ENCODE results near the gene PDZRN3. TPM values are rescaled to one million over a fixed set of nuclear protein-coding genes. Genes with fewer than 3 reads are reported as not detected.

Gene PDZRN3
- total and polyA plus RNA-seq, 2 experiments from 2014 or later = 7.5 to 14.0 TPM

DNA sequence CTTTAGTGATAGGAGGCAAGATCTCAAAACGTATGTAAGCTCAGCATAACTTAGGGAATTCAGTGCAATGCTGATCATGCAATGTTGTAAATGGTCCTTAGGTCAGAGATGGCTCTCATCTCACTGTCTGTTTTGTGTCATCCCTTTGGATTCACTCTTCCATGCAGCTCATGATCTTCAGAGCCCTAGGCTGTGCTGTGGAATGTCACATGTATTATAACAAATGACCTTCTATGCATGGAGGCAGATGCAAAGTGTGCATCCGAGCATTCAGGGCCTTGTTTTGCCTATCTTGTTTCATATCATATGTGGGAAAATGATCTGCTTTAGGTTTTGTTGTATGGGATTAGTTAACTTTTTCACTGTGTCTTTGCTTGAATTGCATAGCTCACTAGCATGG is 40.5 kb upstream of the PDZRN3 start:
- Histone ChIP-seq H3F3A (replicated peaks; ENCODE audit: low read depth) (no peaks in the 10 kb centered on the region), H3K36me3 (ENCODE audit: insufficient read depth) (no peaks in the 10 kb centered on the region), H3K9me2 (ENCODE audit: insufficient read depth) (no peaks in the 10 kb centered on the region), H3K4me3 (no peak overlapping the region), H3K4me2 (no peak overlapping the region), H3K79me2 (replicated peaks; ENCODE audit: insufficient read depth) (no peaks in the 10 kb centered on the region), H3K4me1 (ENCODE audit: insufficient read depth) (peaks cover 24% of the 10 kb centered on the region), H2AFZ (no peak overlapping the region), H4K20me1 (replicated peaks; ENCODE audit: insufficient read depth) (no peaks in the 10 kb centered on the region), H3K27me3 (ENCODE audit: insufficient read depth) (no peaks in the 10 kb centered on the region), H3K27ac (ENCODE audit: low read depth) (no peak overlapping the region)
- ATAC-seq = no peak
- no peak for DNase-seq (ENCODE audit: low spot score)
- TF ChIP-seq EZH2phosphoT487 (IDR thresholded peaks at IDR 0.05; ENCODE audit: unreplicated experiment) (no peak), ZNF331 (CRISPR knock-in tag; IDR thresholded peaks at IDR 0.05; ENCODE audit: low read depth) (no peak), JUNB (IDR thresholded peaks at IDR 0.05; ENCODE audit: unreplicated experiment) (no peak), NANOG (IDR thresholded peaks at IDR 0.05; ENCODE audit: borderline replicate concordance) (no peak), ZNF114 (CRISPR knock-in tag; IDR thresholded peaks at IDR 0.05) (no peak), POLR2AphosphoS5 (IDR thresholded peaks at IDR 0.05; ENCODE audit: low read depth) (no peak)
- TF ChIP-seq, protein P1, sequence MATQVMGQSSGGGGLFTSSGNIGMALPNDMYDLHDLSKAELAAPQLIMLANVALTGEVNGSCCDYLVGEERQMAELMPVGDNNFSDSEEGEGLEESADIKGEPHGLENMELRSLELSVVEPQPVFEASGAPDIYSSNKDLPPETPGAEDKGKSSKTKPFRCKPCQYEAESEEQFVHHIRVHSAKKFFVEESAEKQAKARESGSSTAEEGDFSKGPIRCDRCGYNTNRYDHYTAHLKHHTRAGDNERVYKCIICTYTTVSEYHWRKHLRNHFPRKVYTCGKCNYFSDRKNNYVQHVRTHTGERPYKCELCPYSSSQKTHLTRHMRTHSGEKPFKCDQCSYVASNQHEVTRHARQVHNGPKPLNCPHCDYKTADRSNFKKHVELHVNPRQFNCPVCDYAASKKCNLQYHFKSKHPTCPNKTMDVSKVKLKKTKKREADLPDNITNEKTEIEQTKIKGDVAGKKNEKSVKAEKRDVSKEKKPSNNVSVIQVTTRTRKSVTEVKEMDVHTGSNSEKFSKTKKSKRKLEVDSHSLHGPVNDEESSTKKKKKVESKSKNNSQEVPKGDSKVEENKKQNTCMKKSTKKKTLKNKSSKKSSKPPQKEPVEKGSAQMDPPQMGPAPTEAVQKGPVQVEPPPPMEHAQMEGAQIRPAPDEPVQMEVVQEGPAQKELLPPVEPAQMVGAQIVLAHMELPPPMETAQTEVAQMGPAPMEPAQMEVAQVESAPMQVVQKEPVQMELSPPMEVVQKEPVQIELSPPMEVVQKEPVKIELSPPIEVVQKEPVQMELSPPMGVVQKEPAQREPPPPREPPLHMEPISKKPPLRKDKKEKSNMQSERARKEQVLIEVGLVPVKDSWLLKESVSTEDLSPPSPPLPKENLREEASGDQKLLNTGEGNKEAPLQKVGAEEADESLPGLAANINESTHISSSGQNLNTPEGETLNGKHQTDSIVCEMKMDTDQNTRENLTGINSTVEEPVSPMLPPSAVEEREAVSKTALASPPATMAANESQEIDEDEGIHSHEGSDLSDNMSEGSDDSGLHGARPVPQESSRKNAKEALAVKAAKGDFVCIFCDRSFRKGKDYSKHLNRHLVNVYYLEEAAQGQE (IDR thresholded peaks at IDR 0.05; ENCODE audit: unreplicated experiment) = no peak
- TF ChIP-seq, protein P2, sequence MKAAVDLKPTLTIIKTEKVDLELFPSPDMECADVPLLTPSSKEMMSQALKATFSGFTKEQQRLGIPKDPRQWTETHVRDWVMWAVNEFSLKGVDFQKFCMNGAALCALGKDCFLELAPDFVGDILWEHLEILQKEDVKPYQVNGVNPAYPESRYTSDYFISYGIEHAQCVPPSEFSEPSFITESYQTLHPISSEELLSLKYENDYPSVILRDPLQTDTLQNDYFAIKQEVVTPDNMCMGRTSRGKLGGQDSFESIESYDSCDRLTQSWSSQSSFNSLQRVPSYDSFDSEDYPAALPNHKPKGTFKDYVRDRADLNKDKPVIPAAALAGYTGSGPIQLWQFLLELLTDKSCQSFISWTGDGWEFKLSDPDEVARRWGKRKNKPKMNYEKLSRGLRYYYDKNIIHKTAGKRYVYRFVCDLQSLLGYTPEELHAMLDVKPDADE (IDR thresholded peaks at IDR 0.05) = no peak
- TF ChIP-seq, protein P3, sequence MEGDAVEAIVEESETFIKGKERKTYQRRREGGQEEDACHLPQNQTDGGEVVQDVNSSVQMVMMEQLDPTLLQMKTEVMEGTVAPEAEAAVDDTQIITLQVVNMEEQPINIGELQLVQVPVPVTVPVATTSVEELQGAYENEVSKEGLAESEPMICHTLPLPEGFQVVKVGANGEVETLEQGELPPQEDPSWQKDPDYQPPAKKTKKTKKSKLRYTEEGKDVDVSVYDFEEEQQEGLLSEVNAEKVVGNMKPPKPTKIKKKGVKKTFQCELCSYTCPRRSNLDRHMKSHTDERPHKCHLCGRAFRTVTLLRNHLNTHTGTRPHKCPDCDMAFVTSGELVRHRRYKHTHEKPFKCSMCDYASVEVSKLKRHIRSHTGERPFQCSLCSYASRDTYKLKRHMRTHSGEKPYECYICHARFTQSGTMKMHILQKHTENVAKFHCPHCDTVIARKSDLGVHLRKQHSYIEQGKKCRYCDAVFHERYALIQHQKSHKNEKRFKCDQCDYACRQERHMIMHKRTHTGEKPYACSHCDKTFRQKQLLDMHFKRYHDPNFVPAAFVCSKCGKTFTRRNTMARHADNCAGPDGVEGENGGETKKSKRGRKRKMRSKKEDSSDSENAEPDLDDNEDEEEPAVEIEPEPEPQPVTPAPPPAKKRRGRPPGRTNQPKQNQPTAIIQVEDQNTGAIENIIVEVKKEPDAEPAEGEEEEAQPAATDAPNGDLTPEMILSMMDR (conservative IDR thresholded peaks at IDR 0.05; ENCODE audit: low read depth in 2 of 2) = no peak
- Mint-ChIP-seq H3K36me3 (ENCODE audit: low read depth) (no peaks in the 10 kb centered on the region), H3K4me3 (no peak overlapping the region), H3K4me1 (peaks cover 26% of the 10 kb centered on the region), H3K27me3 (ENCODE audit: insufficient read depth, low read depth, poor library complexity) (peaks cover 2% of the 10 kb centered on the region), H3K9me3 (no peaks in the 10 kb centered on the region), H3K27ac (no peak overlapping the region)

DNA sequence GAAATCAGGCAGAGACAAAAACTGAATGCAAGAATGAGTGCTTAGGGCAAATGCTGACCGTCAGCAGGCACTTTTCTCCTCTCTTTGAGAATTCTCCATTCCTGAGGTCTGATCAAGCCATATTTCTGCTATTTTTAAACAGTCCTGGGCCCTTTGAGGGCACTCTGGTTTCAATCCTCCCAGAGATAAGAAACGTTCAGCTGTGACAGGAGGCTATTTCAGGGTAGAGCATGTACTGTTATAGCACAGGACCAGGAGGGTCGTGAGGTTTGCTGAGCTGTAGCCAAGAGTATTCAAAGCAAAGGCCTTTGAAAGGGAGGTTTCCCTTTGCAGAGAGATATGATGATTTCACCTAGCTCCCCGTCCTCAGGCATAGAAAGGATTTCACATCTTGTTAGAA is 39.6 kb upstream of the PDZRN3 start:
- H3K79me2 ChIP-seq (replicated peaks; ENCODE audit: insufficient read depth) = no peaks in the 10 kb centered on the region
- TF ChIP-seq, protein P3 (conservative IDR thresholded peaks at IDR 0.05; ENCODE audit: low read depth in 2 of 2) = no peak
- no peaks in the 10 kb centered on the region for H3F3A ChIP-seq (replicated peaks; ENCODE audit: low read depth)
- DNase-seq (ENCODE audit: low spot score) = no peak
- Mint-ChIP-seq H3K4me3 (no peak overlapping the region), H3K9me3 (no peaks in the 10 kb centered on the region), H3K27me3 (ENCODE audit: insufficient read depth, low read depth, poor library complexity) (peaks cover 2% of the 10 kb centered on the region), H3K27ac (no peak overlapping the region), H3K36me3 (ENCODE audit: low read depth) (no peaks in the 10 kb centered on the region), H3K4me1 (peaks cover 19% of the 10 kb centered on the region)
- H3K36me3 ChIP-seq (ENCODE audit: insufficient read depth) = no peaks in the 10 kb centered on the region
- H3K4me1 ChIP-seq (ENCODE audit: insufficient read depth) = peaks cover 15% of the 10 kb centered on the region
- no peak overlapping the region for H3K4me2 ChIP-seq
- H3K27ac ChIP-seq (ENCODE audit: low read depth) = no peak overlapping the region
- no peak overlapping the region for H2AFZ ChIP-seq
- no peak overlapping the region for H3K4me3 ChIP-seq
- no peaks in the 10 kb centered on the region for H3K27me3 ChIP-seq (ENCODE audit: insufficient read depth)
- no peak for ATAC-seq
- no peaks in the 10 kb centered on the region for H4K20me1 ChIP-seq (replicated peaks; ENCODE audit: insufficient read depth)
- H3K9me2 ChIP-seq (ENCODE audit: insufficient read depth) = no peaks in the 10 kb centered on the region
